UCSD-AML1 (cell line): ENCODE measurements around the gene NPRL2.
A peak's percentile ranks its signal among the peaks of the same experiment; 100 is the strongest.
"Not testable (repeated sequence)": the region's sequence is repeated elsewhere in the genome, so short reads cannot be mapped to it uniquely, and the experiment has no call there.

Source experiments
- DNase-seq: peaks from one replicate; lab custom pipeline; 2025; ENCODE audit not compliant: unreplicated experiment; lab: John Stamatoyannopoulos, UW

Gene NPRL2

DNA sequence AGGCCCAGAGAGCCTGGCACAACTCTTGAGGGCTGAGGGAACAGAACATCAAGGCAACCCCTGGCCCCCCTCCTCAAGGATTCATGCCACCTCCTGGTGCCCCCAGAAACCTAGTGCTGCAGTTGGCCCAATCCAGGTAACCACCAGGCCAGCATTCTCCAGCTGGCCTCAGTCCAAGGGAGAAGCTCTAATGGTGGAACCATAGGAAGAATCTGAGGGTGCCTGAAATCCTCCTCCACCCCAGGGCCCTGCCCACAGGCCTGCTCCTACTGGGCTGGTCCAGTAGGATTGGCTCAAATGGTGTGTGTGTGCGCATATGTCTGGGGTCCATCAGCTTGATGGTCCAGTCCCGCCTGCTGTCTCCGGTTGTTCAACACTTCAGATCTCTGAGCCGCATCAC is 35.8 kb downstream of the NPRL2 start:
- no peak for DNase-seq

DNA sequence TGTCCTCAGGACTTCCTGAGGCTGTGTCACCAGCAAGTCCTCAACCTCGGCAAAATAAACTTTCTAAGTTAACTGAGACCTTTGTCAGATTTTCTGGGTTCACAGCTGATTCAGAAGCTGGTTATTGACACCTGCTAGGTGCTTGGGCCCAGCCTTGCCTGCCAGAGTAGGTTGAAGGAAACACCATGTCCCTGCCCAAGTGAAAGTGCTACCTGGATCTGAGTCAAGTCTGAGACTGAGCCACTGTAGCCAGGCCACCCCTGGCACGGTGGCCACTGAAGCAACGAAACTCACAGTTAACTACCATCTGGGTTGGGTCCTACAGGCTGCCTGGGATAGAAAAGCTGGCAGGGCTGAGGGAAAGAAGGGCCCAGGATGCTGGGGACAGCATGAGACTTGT is 36.2 kb downstream of the NPRL2 start:
- no peak for DNase-seq

DNA sequence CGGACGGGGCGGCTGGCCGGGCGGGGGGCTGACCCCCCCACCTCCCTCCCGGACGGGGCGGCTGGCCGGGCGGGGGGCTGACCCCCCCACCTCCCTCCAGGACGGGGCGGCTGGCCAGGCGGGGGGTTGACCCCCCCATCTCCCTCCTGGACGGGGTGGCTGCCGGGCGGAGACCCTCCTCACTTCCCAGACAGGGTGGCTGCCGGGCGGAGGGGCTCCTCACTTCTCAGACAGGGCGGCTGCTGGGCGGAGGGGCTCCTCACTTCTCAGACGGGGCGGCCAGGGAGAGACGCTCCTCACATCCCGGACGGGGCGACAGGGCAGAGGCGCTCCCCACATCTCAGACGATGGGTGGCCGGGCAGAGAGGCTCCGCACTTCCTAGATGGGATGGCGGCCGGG is 38.5 kb downstream of the NPRL2 start:
- not testable (repeated sequence) for DNase-seq

DNA sequence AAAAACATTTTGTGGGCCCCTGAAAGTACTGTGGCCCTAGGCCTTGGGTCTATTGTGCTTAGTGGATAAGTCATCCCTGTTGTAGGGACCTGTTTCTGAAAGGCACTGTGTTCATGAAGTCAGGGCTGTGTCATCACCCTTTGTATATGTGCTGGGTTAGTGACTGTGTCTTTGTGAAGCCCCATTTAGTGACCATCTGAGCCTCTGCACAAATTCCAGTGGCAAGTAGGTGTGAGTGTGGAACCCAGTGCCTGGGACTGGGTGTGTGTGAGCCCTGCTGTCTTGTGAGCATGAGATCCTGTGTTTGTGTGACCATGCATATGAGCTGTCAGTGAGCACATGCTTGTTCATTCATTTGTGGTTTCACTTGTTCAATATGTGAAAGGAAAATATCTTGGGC is 46.0 kb downstream of the NPRL2 start:
- DNase-seq: no peak

DNA sequence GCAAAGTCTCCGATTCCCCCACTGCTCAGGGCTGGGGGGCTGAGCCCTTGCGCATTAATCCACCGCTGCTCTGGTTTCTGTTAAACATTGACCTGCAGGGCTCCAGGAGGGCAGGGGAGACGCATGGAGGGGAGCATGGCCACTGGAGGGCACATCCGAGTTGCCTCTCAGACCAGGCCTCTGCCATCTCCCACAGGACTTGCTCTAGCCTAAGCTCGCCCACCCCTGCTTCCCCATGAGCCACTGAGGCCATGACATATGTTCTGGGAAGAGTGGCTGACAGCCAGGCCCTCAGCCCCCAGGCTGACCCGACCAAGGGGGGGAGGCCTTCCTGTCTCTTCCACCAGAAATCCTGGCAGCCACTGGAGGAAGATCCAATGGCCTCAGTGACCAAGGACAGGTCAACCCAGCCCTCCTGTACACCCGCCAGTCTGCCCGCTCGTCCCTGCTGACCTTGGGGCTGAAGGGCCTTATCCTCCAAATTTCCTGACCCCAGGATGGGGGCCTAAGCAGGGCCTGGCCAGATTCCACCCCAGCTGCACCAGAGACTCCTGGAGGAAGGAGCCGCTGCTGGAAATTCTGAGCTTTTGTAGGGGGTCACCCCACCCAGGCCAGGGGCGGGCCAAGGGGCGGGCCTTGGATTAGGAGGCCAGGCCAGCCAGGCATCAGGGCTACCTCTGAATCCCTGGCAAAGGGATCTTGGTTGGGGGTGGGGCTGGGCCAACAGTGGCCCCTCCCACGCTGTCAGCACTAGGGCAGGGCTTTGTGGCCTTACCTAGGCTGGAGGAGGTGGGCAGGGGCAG is 47.4 kb downstream of the NPRL2 start, which contains the start of gene HYAL1:
Gene HYAL1, minus strand, starts transcription at position 562 of the 803 bp plus-strand sequence. CDS start 618 bp downstream, outside the sequence.
- DNase-seq: peak; percentile 35

DNA sequence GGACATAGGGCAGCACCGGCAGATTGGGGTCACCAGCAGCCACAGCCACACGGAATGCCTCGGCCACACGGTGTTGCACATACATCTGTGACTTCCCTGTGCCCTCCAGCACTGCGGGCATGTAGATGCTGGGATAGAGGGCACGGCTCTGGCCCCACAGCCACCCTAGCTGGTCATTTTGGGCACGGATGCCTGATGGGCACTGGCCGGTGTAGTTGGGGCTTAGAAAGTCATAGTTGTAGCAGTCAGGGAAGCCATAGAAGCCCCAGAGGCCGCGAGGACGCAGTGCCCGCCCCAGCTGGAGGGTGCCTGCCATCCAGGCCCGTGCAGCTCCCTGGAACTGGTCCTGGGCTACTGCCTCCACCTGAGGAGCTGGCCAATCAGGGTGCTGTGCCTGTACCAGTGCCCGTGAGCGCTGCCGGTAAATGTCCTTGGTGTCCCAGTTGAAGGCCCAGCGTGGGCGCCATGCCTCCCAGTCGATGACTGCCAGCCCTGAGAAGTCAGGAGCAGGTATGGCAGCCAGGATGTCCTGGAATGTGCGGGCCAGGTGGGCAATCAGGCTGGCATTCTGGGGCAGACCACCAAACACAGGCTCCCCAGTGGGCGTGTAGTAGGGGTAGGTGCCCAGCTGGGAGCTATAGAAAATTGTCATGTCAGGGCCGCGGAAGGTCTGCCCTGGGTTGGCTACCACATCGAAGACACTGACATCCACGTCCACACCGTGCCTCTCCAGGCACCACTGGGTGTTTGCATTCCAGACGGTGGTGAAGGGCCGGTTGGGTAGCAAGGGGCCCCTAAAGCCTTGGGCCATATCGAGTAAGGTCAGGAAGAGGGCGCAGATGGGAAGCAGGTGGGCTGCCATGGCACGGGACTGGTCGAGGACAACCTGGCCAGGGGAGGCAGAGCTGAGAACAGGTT is 48.2 kb downstream of the NPRL2 start:
- DNase-seq: no peak

DNA sequence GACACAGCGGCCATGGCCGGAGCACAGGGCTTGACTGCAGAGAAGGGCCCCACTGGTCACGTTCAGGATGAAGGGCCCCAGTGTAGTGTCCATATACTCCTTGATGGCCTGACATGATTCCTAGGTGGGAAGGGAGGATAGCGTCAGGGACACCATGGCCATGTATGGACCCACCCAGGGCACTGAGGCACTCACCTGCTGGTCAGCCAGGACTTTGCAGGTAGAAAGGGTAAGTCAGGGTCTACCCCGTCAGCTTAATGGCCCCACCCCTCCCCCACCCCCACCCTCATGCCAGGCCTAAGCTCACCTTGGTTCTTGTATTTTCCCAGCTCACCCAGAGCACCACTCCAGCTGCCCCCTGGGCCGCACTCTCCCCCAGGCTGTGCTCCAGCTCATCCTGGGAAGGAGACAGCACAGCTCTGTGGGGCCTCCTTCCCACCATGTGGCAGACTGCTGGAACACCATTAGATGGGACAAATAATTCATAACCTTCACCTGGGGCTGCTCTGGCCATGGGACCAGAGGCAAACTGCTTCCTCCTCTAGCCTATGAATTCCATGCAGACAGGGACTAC is 49.8 kb downstream of the NPRL2 start:
- no peak for DNase-seq

DNA sequence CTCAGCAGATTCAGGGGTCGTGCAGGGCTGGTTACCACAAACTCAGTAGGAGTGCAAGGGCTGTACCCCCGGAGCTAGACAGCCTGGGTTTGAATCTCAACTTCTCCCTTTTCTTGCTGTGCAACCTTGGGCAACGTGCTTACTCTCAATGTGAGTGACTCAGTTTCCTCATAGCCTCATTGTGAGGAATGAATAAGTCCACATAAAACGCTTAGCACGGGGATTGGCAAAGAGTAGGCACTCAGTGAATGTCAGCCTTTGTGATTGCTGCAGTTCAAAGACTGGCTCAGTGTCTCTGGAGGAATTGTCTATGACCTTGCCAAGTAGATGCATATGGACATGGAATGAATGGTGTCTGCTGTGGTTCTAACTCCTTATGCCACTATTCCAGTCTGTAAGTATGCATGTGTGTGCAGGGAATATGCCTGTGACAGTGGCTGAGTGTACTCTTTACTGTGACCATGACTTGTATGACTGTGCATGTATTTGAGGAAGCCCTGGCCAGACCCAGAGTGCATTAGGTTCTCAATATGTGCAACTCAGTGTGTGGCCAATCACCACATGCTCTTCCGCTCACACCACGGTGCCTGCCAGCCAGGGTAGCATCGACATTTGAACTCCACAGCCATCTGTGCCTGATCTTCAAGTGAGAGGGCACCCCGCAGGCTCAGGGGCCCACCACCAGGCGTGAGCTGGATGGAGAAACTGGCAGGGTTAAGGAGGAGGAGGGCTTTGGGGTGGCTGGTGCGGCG is 50.5 kb downstream of the NPRL2 start:
- peak; percentile 45 for DNase-seq

DNA sequence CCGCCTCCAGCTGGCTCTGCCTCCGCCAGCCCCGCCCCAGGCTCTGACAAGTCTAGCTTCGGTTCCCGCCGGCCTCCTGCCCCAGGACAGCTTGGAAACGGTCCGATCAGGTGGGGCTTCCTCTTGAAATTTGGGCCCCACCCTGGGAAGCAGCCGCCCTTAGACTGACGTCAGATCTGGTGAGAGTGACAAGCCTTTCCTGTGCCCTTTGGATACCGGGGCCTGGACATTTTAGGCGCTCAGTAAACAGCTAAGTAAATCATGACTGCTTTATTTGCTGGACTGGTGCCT is 51.0 kb downstream of the NPRL2 start:
- DNase-seq: no peak

DNA sequence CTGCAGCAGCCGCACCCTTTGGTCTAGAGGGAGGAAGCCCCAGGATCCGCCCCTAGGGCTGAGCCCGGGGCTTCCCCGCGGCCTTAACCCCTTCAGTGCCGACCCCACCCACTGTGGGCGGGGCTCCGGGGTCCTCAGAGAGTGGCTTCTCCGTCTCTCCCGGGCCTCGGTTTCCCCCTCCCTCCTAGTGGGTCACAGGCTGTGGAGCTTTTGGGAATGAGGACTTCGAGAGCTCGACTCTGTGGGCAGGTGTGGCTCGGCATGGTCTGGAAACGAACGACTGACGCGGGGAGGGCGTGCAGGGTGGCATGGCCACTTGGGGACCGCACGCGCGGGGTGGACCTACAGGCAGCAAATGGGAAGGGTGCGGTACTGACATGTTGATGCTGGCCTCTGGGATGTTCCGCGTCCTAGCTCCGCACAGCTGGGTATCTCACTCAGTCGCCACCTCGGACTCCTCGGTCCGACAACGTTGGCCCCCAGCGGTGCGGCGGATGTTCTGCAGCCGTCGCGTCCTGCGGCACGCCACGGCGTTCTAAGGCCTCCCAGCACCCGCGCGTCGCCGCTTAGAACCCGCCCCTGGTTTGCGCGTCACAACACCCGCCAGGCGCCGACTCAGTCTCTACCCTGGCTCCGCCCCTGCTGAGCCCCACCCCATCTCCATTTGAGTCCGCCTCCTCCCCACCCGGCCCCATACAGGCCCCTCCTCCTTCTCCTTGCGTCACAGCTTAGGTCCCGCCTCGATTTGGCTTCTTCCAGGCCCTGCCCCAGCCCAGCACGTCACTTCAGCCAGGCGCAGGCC is 51.5 kb downstream of the NPRL2 start, which contains the start of the genes HYAL3 and NAA80:
Gene HYAL3, minus strand, starts transcription at position 570 of the 802 bp plus-strand sequence. CDS start 3,803 bp downstream, outside the sequence.
Gene NAA80, minus strand, starts transcription at position 570 of the 802 bp plus-strand sequence. CDS start 1,942 bp downstream, outside the sequence.
- DNase-seq: peak; percentile 99

DNA sequence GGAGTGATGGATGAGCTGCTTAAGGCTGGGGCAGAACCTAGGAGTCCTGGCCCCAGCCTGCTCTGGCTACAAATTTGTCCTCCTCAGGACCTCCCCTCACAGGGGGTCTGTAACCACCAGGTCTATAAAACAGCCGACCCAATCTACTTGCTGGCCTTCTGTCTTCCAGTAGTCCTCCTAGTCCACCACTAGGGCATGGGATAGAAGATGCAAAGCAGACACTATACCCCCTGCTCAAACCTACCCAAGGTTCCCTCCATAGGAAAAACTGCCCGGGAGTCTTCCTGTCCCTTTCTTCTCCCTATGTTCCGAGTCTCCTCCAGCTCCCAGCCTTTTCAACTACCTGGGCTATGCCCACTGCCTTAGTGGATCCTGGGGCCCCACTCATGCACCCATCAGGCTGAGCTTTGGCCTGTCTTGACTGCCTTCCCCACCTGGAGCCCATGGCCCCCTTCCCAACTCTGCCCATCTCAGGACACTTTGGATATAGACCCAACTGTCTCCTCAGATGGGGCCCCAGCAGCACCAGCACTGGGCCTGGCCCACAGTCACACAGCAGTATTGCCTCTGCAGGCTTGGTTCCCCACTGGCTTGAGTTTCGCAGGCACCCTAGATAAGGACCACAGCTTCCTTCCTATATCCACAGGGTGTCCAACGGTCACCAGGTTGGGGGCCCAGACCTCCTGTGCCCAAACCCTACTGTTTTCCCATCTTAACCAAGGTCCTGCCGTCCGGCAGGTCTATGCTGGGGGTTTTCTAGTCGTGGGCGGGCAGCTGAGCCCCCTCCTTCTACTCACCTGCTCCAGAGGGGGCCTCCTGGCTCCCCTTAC is 52.5 kb downstream of the NPRL2 start:
- peak; percentile 66 for DNase-seq

DNA sequence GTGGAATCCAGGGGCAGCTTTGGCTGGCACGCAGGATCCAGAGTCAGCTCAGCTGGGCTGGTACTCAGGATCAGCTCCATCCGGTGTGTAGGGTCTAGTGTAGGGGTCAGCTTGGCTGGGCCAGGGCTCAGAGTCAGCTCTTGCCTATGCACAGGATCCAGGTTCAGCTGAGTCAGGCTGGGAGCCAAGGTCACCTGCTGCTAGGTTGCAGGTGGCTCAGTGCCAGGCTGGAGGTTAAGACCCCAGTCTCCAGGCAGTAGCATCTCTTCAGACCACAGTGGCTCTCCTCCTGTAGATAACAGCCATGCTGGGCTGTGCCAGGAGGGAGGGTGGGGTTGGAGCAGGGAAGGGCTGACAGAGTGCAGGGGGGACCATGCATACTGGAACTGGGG is 53.2 kb downstream of the NPRL2 start:
- no peak for DNase-seq
